H4 (cell line): ENCODE data around the gene ASB3. TPM values are rescaled to one million over a fixed set of nuclear protein-coding genes. Genes with fewer than 3 reads are reported as not detected.
"Not testable (repeated sequence)": the region's sequence is repeated elsewhere in the genome, so short reads cannot be mapped to it uniquely, and the experiment has no call there.

Experiments
- DNase-seq: peaks from one replicate; pipeline ENCODE4 v3.0.0-alpha.2; 2015; ENCODE audit warnings: low spot score
- total RNA-seq: library from RNA; depleted of rRNA; stranded (reverse); fragments of >200 nt; shearing (Covaris generic); gene quantifications from 2 replicates; pipeline ENCODE4 v1.2.3, GENCODE V29; 2014

ASB3 gene
- total RNA-seq, 1 experiment from 2014 or later, result 24.8 TPM

- no peak for DNase-seq
Measured at GRCh38 chr2:53737091-53737490, 49.7 kb downstream of the ASB3 start.

GRCh38 chr2:53729143-53729762, 57.5 kb downstream of the ASB3 start:
- no peak for DNase-seq

- no peak for DNase-seq
Measured at GRCh38 chr2:53727921-53728320, 58.8 kb downstream of the ASB3 start.

- DNase-seq, result no peak
Measured at GRCh38 chr2:53725662-53726061, 61.1 kb downstream of the ASB3 start.

- DNase-seq, result peak; percentile 10
Measured at GRCh38 chr2:53724536-53724935, 62.2 kb downstream of the ASB3 start.

- DNase-seq, result not testable (repeated sequence)
Measured at GRCh38 chr2:53720944-53721343, 65.8 kb downstream of the ASB3 start.

- no peak for DNase-seq
Measured at GRCh38 chr2:53715568-53715967, 71.2 kb downstream of the ASB3 start.

GRCh38 chr2:53711271-53711780, 75.4 kb downstream of the ASB3 start:
- no peak for DNase-seq

GRCh38 chr2:53708988-53709387, 77.8 kb downstream of the ASB3 start:
- DNase-seq, result no peak

- DNase-seq, result no peak
Measured at GRCh38 chr2:53701221-53701620, 85.5 kb downstream of the ASB3 start.

GRCh38 chr2:53697686-53698085, 89.1 kb downstream of the ASB3 start:
- DNase-seq, result no peak

- DNase-seq, result no peak
Measured at GRCh38 chr2:53697092-53697491, 89.7 kb downstream of the ASB3 start.

- no peak for DNase-seq
Measured at GRCh38 chr2:53695575-53695974, 91.2 kb downstream of the ASB3 start.

- no peak for DNase-seq
Measured at GRCh38 chr2:53694096-53694771, 92.5 kb downstream of the ASB3 start.

GRCh38 chr2:53690876-53691275, 95.9 kb downstream of the ASB3 start:
- no peak for DNase-seq

- no peak for DNase-seq
Measured at GRCh38 chr2:53672881-53673522, 113.8 kb downstream of the ASB3 start.

- DNase-seq, result no peak
Measured at GRCh38 chr2:53670331-53670730, 116.4 kb downstream of the ASB3 start.

GRCh38 chr2:53668624-53669026, 118.1 kb downstream of the ASB3 start:
- no peak for DNase-seq

GRCh38 chr2:53667130-53667529, 119.6 kb downstream of the ASB3 start:
- not testable (repeated sequence) for DNase-seq

GRCh38 chr2:53660886-53661285, 125.9 kb downstream of the ASB3 start:
- no peak for DNase-seq

- peak; percentile 5 for DNase-seq
Measured at GRCh38 chr2:53658474-53658873, 128.3 kb downstream of the ASB3 start.

- no peak for DNase-seq
Measured at GRCh38 chr2:53655256-53655655, 131.5 kb downstream of the ASB3 start.

- DNase-seq, result no peak
Measured at GRCh38 chr2:53654396-53654795, 132.4 kb downstream of the ASB3 start.
